GM21381 (cell line): ENCODE measurements around the gene NOTCH1.
"Not testable (repeated sequence)": the region's sequence is repeated elsewhere in the genome, so short reads cannot be mapped to it uniquely, and the experiment has no call there.

Source experiments
- ATAC-seq: cut with Tn5 transposase; IDR thresholded peaks from one replicate; pipeline ENCODE4 v1.9.1; 2021; ENCODE audit warnings: mild to moderate bottlenecking, moderate library complexity; ENCODE audit not compliant: unreplicated experiment

NOTCH1 gene

GRCh38 chr9:136565715-136566552, 20.1 kb upstream of the NOTCH1 start:
- ATAC-seq: no peak

- no peak for ATAC-seq
Observed at GRCh38 chr9:136565086-136565714, 19.4 kb upstream of the NOTCH1 start.

- ATAC-seq: peak; percentile 84
Observed at GRCh38 chr9:136564379-136564988, 18.6 kb upstream of the NOTCH1 start.

- no peak for ATAC-seq
Observed at GRCh38 chr9:136563646-136564325, 17.9 kb upstream of the NOTCH1 start.

GRCh38 chr9:136562746-136563495, 17.1 kb upstream of the NOTCH1 start:
- no peak for ATAC-seq

GRCh38 chr9:136561779-136562178, 15.9 kb upstream of the NOTCH1 start:
- no peak for ATAC-seq

- no peak for ATAC-seq
Observed at GRCh38 chr9:136560586-136560985, 14.7 kb upstream of the NOTCH1 start.

- ATAC-seq: not testable (repeated sequence)
Observed at GRCh38 chr9:136559371-136559770, 13.5 kb upstream of the NOTCH1 start.

- ATAC-seq: not testable (repeated sequence)
Observed at GRCh38 chr9:136558846-136559245, 13.0 kb upstream of the NOTCH1 start.

- ATAC-seq: no peak
Observed at GRCh38 chr9:136558373-136558772, 12.5 kb upstream of the NOTCH1 start.

GRCh38 chr9:136557036-136557435, 11.2 kb upstream of the NOTCH1 start:
- ATAC-seq: no peak

- no peak for ATAC-seq
Observed at GRCh38 chr9:136556166-136556565, 10.3 kb upstream of the NOTCH1 start.

- ATAC-seq: no peak
Observed at GRCh38 chr9:136554870-136555269, 9.0 kb upstream of the NOTCH1 start.

- no peak for ATAC-seq
Observed at GRCh38 chr9:136553581-136553980, 7.7 kb upstream of the NOTCH1 start.

GRCh38 chr9:136552117-136552703, 6.4 kb upstream of the NOTCH1 start:
- ATAC-seq: no peak

GRCh38 chr9:136551401-136552116, 5.7 kb upstream of the NOTCH1 start:
- no peak for ATAC-seq

GRCh38 chr9:136550439-136551289, 4.8 kb upstream of the NOTCH1 start:
- no peak for ATAC-seq
